ENCODE results near the gene ART4.

ART4 gene

GRCh38 chr12:14850929-14851663 is 7.8 kb upstream of the ART4 start:
- no peak for DNase-seq

DNA sequence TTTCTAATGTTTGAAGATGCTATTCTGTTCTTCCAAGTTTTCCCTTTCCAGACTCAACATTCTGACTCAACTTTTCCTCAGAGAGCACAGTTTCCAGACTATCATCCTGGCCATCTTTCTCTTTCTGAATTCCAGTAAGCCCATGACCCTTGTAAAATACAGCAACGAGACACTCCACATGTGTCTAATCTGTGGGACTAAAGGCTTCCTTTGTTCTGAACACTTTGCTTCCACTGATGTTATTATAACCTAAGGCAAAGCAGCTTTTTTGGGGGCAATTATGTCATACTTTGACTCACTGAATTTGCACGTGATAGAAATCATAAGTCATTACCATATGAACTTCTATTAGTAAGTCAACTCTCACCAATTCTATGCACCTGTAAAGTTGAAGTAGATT is 6.3 kb upstream of the ART4 start:
- DNase-seq: peak; percentile 33

DNA sequence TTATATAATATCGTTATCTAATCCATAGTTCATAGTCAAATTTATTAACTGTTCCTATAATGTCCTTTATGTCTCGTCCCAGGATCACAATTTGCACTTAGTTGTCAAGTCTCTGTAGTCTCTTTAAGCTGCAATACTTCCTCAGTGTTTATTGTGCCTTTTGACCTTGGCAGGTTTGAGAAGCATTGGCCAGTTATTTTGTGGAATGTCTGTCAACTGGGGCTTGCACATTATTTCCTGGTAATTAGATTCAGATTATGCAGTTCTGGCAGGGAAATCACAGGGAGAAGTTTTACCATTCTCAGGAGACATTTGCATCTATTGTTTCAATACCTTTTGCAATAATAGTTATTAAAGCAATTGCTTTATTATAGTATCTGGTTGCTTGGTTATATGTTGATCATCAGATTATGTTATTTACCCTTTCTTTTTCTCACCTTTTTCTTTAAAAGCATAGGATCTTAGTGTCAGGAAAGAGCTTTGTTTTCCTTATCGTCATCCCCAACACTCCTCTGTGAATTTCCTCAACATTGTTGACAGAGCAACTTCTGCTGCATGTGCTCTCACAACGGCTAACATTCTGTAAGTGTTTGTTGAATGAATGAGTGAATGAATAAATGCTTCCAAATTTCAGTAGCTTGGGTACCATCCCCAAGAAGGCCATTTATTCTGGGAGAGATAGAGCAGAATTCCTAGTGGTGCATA is 3.7 kb upstream of the ART4 start:
- no peak for DNase-seq

- no peak for DNase-seq
Observed at GRCh38 chr12:14846042-14846587, 2.8 kb upstream of the ART4 start.

- DNase-seq: peak; percentile 61
Observed at GRCh38 chr12:14845350-14845750, 2.0 kb upstream of the ART4 start.

DNA sequence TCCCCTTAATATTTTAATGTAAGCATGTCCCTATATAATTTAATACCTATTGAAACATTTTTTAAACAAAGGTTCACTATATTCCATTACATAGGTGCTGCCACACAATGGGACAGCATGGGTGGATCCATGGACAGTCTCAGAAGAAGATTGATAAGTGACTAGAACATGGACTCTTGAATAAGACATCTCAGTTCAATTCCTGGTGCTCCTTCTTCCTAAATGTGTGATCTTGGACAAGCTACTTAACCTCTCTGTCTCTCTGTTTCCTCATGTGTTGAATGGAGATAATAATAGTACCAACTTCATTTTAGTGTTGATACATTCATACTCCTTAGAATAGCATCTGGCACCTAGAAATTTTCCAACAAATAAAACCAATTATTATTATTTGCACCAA is 1.1 kb upstream of the ART4 start:
- no peak for DNase-seq

DNA sequence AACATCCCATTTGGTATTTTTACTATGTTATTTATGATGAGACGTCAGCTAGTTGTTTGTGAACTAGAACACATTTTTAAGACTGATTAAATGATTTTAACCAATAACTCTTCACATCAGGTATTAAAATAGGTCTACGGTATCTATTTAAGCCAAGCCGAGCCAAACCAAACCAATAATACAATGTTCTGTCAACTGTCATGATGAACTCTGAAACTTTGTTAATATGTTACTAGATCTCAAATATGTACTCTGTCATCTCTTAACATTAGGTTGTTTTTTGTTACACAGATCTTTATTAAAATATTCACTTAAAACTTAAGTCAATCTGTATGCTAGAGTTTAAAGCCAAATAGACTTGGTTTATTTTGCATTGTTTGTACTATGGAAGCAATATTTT is 1.0 kb downstream of the ART4 start:
- no peak for DNase-seq

DNA sequence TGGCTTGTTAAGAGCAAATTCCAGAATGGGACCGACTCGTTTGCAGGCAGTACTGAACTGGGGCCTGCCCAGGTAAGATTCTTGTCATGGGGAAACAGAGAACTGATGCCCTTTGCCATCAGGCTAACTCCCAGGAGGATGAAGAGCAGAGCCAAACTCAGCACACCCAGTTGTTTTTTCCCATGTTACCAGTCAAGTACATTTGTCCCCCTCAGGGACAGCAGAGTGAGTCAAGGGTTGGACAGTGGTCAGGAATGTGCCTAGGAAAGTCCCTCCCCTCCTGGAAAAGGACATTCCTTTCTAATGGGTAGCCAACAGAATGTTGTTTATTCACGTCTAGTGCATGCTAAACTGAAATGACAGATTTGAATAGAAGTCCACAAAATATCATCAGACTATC is 1.6 kb downstream of the ART4 start:
- DNase-seq: peak; percentile 62

GRCh38 chr12:14840616-14841015 is 2.7 kb downstream of the ART4 start:
- DNase-seq: no peak

DNA sequence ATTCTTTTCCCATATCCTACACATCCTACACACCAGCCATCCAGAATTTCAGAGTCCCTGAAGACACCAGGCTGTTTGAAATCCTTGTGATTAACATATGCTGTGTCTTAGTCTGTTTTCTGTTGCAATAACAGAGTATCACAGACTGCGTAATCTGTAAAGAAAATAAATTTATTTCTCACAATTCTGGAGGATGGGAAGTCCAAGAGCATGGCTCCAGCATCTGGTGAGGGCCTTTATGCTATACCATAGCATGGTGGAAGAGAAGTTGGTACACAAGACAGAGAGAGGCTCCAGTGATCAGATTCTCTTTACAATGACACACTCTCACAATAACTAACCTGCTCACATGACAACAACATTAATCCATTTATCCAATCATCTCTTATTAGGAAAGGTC is 4.1 kb downstream of the ART4 start:
- DNase-seq: no peak

GRCh38 chr12:14836336-14837210 is 6.8 kb downstream of the ART4 start:
- peak; percentile 79 for DNase-seq

DNA sequence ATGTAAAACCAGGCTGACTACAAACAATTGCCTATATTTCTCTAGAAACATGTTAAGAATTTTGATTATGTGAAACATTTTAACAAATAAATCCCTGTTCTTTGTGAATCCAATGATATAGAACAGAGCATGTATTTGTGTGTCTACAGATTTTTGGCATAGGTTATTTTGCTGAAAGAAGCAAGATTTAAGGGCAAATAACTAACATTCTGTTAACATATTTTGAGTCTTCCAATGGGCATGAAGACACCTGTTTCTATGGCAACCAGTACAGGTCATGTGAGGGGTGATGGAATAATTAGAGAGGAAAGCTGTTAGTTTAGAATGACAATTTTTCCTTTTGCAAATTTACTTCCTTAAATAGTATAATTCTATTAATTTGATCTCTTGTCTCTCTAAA is 8.8 kb downstream of the ART4 start:
- peak; percentile 54 for DNase-seq

GRCh38 chr12:14833952-14834351 is 9.4 kb downstream of the ART4 start:
- DNase-seq: no peak

- no peak for DNase-seq
Observed at GRCh38 chr12:14833336-14833735, 10.0 kb downstream of the ART4 start.

GRCh38 chr12:14828892-14829291 is 14.4 kb downstream of the ART4 start:
- no peak for DNase-seq

- no peak for DNase-seq
Observed at GRCh38 chr12:14827043-14827442, 16.3 kb downstream of the ART4 start.

GRCh38 chr12:14826491-14826890 is 16.8 kb downstream of the ART4 start:
- DNase-seq: no peak

- DNase-seq: no peak
Observed at GRCh38 chr12:14825256-14825655, 18.1 kb downstream of the ART4 start.

- no peak for DNase-seq
Observed at GRCh38 chr12:14824012-14824634, 19.2 kb downstream of the ART4 start.

DNA sequence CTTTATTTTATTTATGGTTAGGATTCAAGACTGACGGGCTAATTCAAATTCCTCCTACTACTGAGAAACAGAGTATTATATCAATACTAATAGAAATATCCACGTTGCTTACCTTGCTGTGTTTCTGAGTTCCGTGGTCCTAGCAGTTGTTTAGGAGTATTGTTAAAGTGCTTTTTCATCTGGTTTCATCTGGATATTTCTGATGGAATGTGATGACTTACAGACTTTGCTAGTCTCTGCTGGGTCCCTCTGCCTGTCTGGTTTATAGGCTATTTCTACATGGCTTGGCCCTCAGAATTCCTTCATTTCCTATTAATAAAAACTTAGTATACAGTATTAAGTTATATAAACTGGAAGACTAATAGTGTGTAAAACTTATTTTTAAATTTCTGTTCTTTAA is 29.3 kb downstream of the ART4 start, which contains the start of gene SMCO3:
Gene SMCO3, minus strand, starts transcription at position 169 of the 400 bp plus-strand sequence. CDS start 7,502 bp downstream, outside the sequence.
- no peak for DNase-seq

- DNase-seq: no peak
Observed at GRCh38 chr12:14811486-14811885, 31.8 kb downstream of the ART4 start.

- peak; percentile 18 for DNase-seq
Observed at GRCh38 chr12:14810953-14811483, 32.3 kb downstream of the ART4 start.

Measured in fibroblast of skin of abdomen (primary cell).